Activated CD4-positive, alpha-beta T cell treated with anti-CD3 and anti-CD28 coated beads for 1 hour (primary cell): ENCODE measurements around the gene STARD4.

ENCODE experiments used
- DNase-seq: peaks from one replicate; pipeline ENCODE4 v3.0.0-alpha.2; 2020

STARD4 gene

DNA sequence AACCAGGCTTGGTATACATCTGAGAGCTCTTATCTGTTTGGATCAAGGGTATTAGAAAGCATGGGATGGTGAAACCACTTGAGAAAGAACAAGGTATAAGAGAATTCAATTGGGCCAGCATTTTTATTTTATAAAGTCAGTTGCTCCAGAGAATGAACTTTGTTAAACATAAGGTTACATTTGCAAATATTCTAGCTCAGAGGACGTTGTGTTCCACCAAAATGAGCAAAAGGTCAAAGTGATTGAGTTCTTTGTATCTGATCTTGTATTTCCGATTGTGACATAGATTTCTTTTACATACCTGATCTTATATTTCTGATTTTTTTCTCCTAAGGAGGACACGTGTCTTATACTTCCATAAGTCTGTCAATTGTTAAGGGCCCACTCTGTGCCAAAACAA is 8.6 kb upstream of the STARD4 start:
- DNase-seq = no peak

DNA sequence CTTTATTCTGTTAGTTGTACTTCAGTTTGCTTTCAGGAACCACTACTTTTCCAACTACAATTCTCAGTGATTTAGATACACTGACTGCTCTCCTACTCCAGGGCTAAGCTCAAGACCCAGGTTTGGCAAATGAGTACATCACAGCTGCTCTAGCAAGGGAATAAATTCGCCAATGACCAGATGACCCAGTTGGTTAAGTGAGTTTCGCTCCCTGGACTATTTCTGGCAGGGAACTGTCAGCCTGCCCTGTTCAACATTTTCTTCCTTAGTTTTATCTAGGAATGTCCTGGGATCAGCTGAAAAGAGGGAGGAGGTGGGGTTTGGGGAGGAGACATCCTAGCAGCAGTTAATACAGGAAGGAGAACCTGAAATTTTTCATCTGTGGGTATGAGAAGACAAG is 6.4 kb upstream of the STARD4 start:
- no peak for DNase-seq

- DNase-seq = no peak
These were observed 5.6 kb upstream of the STARD4 start for GRCh38 chr5:111517853-111518501.

- no peak for DNase-seq
These were observed 1.8 kb upstream of the STARD4 start for GRCh38 chr5:111514087-111514486.

GRCh38 chr5:111513131-111513520 is 791 bp upstream of the STARD4 start:
- no peak for DNase-seq

- DNase-seq = no peak
These were observed 432 bp downstream of the STARD4 start for GRCh38 chr5:111511831-111512374.

GRCh38 chr5:111511174-111511830 is 1.0 kb downstream of the STARD4 start:
- DNase-seq = no peak

DNA sequence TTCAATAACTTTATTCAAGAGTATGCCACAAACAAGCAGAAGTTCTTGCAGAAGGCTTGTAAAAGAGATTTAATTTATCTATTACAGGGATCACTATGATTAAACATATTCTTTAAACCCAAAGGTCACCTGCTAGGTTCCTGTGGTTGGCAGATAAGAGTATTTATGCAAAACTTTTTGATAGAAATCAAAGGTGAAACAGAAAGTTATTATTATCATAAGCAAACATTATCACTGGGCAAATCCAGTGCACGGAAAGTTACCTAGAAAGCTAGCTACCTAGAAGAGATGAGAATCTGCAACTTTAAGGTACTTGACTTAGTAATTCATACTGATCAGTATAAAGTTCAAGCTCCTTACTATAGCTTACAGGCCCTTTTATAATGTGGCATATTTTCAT is 3.2 kb downstream of the STARD4 start:
- no peak for DNase-seq

GRCh38 chr5:111507276-111507675 is 5.1 kb downstream of the STARD4 start:
- DNase-seq = no peak

GRCh38 chr5:111505096-111505495 is 7.2 kb downstream of the STARD4 start:
- no peak for DNase-seq

DNA sequence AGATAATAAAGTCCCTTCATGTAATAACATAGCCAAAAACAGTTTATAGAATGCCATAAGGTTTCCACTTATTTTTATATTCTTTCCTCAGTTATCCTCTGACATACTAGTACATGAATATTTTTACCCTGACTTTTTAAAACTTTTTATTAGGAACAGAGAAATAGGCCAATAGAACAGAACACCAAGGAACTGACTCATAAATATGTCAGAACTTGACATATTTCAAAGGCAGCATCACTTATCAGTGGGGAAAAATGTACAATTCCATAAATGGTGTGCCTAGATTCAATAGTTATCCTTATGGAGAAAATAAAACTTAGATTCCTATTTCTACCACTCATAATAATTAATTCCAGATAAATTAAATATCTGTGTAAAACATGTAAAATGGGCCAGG is 9.4 kb downstream of the STARD4 start:
- no peak for DNase-seq

DNA sequence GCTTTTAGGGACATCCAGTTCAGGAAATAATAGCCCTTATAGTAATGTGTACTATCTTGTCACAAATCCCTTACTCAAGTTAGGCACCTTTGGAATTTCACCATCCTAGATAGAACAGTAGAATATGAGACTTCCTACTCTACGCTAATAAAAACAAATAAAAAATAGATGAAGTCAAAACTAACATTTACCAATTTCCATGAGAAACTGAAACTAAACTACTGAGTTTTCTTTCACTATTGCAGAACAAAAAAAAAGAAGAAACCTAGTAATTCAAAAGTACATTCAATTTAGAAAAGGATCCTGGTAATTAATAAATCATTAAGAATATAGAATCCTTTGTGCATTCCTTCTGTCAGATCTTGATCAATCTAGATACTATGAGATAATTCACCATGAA is 14.0 kb downstream of the STARD4 start:
- no peak for DNase-seq

DNA sequence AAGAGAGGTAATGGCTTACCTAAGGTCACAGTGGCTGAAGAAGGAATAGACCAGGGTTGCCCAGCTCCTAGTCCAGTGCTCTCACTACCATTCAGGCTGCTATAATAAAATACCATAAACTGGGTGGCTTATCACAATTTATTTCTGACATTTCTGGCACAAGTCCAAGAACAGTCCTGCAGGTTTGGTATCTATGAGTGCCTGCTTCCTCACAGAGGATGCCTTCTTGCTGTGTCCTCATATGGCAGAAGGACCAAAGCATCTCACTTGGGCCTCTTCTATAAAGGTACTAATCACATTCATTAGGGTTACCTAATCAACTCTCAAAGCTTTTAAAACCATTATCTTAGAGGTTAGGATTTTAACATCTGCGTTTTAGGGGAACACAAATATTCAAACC is 17.2 kb downstream of the STARD4 start:
- no peak for DNase-seq

GRCh38 chr5:111494355-111494999 is 17.9 kb downstream of the STARD4 start:
- DNase-seq = no peak

- no peak for DNase-seq
These were observed 19.3 kb downstream of the STARD4 start for GRCh38 chr5:111493031-111493430.

DNA sequence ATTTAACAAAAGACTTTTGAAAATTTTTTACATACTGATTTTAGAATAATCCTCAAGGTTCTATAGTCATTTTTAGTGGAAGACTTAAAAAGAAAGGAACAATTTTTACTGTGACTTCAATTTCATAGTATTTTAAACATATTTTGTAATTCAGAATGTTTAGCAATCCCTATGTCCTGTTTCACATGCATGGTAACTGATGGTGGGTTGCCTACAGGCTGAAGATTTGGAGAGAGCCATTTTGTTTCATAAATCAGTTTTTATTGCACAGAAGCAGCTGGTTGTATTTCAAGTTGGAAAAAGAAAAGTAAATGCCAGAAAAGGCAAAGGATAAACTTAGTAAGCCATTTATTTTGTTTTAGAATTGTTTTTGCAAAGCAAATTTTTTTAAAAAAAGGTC is 24.0 kb downstream of the STARD4 start:
- no peak for DNase-seq

DNA sequence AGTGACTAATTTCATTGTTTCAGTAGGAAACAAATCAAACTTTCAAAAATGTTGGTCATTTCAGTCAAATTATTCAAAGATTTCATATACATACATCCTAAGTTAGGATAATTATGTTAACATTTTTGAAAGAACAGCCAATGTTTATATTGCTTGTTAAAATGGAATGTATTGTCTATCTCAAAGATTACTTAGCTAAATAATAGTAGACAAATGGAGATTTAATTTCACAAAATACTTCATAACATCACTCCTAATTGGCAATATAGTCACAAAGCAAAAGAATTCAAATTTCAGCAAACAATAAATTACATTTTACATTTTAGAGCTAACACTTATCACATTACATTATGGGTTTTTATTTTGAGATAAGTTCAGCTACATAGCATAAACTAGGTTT is 25.4 kb downstream of the STARD4 start:
- DNase-seq = no peak

DNA sequence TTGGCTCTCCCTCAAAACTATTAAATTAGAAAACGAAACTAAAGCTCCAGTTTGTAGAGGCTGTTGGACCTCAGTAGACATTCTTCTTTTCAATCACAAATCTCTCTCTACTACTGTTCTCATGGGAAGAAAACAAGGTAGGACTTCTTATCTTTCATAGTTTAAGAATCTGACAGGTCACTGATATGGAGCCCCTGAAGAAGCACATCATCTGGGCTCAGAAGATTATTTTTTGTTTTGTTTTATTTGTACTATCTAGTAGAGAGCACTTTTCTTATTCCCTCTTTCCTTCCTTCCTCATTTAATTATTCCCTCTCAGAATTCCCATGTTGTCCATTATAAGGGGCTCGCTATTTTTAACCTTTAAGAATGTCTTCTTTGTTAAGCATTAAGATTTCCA is 26.3 kb downstream of the STARD4 start:
- no peak for DNase-seq

- DNase-seq = no peak
These were observed 32.0 kb downstream of the STARD4 start for GRCh38 chr5:111480346-111480745.

DNA sequence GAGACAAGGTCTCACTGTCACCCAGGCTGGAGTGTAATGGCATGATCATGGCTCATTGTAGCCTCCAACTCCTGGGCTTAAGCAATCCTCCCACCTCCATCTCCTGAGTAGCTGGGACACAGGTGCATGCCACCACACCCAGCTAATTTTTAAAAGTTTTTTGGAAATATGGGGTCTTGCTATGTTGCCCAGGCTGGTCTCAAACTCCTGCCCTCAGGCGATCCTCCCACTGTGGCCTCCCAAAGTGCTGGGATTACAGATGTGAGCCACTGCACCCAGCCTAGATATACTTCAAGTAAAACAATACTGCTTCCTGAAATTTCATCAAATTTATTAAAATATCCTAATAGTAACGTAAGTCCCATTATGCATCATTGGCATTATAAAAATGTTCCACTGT is 33.4 kb downstream of the STARD4 start:
- no peak for DNase-seq

DNA sequence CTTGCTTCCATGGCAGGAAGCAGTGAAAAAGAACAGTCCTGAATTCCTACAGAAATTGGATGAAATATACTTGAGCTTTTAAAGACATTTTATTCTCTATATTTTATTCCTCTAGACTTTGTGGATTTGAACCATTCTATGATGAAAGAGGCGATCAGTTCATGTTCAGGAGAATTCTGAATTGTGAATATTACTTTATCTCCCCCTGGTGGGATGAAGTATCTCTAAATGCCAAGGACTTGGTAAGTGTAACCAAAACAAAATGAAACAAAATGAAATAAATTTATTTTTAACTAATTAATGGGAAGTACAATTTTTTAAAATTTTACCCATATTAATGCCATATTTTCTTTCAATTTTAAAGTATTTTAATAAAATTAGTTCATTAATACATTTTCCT is 34.1 kb downstream of the STARD4 start:
- DNase-seq = no peak

GRCh38 chr5:111472579-111472978 is 39.8 kb downstream of the STARD4 start:
- no peak for DNase-seq

- DNase-seq = no peak
These were observed 40.2 kb downstream of the STARD4 start for GRCh38 chr5:111472096-111472495.

- DNase-seq = no peak
These were observed 42.4 kb downstream of the STARD4 start for GRCh38 chr5:111469903-111470302.
